ENCODE measurements around the gene UGT1A10. TPM values are rescaled to one million over a fixed set of nuclear protein-coding genes. Genes with fewer than 3 reads are reported as not detected.

Gene UGT1A10
- total and polyA plus RNA-seq, 5 donors: not detected

DNA sequence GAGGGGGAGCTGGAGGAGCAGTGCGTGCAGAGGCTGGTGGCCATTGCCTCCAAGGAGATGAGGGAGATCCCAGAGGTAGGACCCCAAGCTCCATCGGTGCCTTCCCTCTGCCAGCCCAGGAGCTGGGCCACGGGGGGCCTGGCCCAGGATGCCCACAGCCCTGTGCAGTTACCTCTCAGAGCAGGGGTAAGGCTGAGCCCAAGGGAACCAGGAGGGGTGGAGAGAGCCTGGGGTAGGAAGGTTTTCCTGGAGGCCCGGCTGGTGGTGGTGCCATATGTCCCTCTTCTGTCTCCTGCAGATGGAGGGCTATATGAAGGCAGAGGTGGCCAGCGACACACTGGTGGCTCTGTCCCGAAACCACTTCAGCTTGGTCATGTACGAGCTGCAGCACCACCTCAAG is 153.3 kb downstream of the UGT1A10 start:
- Histone ChIP-seq H3K9me3 (ENCODE audit: control insufficient read depth, low read length) (no peaks in the 10 kb centered on the region), H3K27ac (ENCODE audit: low read length) (no peak overlapping the region), H3K27me3 (ENCODE audit: control insufficient read depth, insufficient read depth) (no peaks in the 10 kb centered on the region), H3K4me1 (ENCODE audit: control insufficient read depth, insufficient read depth, low read length) (no peaks in the 10 kb centered on the region), H3K4me3 (ENCODE audit: low read length) (no peak overlapping the region)
- ATAC-seq (no peak), DNase-seq (no peak)
- 90% methylated on average over 7 of the region's 7 CpGs for WGBS
- intact Hi-C loops (cut with DNase I): no loop called here

GRCh38 chr2:233791151-233791882 is 155.1 kb downstream of the UGT1A10 start:
- no peak overlapping the region for H3K27ac ChIP-seq (ENCODE audit: low read length)
- intact Hi-C loops (cut with DNase I): no loop called here
- H3K27me3 ChIP-seq (ENCODE audit: control insufficient read depth, insufficient read depth): no peaks in the 10 kb centered on the region
- no peaks in the 10 kb centered on the region for H3K9me3 ChIP-seq (ENCODE audit: control insufficient read depth, low read length)
- DNase-seq: no peak
- no peaks in the 10 kb centered on the region for H3K4me1 ChIP-seq (ENCODE audit: control insufficient read depth, insufficient read depth, low read length)
- no peak overlapping the region for H3K4me3 ChIP-seq (ENCODE audit: low read length)
- WGBS: 79% methylated on average over 18 of the region's 18 CpGs
- ATAC-seq: no peak

DNA sequence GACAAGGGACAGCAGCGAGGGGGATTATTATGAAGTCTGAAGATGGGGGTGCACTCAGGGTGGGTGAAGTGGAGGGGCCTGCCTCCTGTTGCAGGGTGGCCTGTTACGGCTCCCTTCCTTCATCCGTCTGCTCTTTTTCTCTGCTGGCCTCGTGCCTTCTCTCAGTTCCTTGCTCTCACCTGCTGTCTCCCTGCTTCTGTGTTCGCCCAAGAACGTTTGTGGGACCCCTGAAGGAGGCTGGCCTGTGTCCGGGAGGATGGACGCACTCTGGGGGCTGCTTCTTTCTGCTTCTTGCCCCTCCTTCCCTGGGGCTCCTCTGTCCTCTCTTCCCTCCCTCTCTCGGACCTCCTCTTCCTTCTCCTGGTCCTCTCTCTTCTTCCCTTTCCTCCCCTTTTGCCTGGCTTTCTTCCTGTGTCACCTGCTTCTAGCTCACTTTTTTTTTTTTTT is 155.7 kb downstream of the UGT1A10 start:
- Histone ChIP-seq H3K9me3 (ENCODE audit: control insufficient read depth, low read length) (no peaks in the 10 kb centered on the region), H3K4me1 (ENCODE audit: control insufficient read depth, insufficient read depth, low read length) (no peaks in the 10 kb centered on the region), H3K27me3 (ENCODE audit: control insufficient read depth, insufficient read depth) (no peaks in the 10 kb centered on the region), H3K4me3 (ENCODE audit: low read length) (no peak overlapping the region), H3K27ac (ENCODE audit: low read length) (no peak overlapping the region)
- ATAC-seq (no peak), DNase-seq (no peak)
- intact Hi-C loops (cut with DNase I): no loop called here
- 69% methylated on average over 9 of the region's 9 CpGs for WGBS

DNA sequence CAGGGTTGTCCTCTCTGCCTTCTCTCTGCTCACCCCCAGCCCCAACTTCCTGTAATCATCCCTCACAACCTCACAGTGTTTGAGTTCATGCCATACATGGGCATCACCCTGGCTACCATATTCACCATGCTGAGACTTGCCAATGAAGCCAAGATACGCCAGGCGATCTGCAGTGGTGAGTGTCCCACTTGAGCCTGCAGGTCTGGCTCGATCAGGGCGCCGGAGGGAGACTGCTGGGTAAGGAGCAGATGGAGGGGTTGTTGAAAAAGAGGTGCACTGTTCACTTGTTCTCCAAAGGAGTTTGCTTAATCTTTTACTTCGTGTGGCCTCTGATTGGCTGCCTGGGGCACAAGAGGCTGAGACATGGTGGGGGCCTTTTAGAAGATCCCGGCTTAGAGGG is 156.5 kb downstream of the UGT1A10 start:
- intact Hi-C loops (cut with DNase I): no loop called here
- no peaks in the 10 kb centered on the region for H3K4me1 ChIP-seq (ENCODE audit: control insufficient read depth, insufficient read depth, low read length)
- no peaks in the 10 kb centered on the region for H3K27me3 ChIP-seq (ENCODE audit: control insufficient read depth, insufficient read depth)
- DNase-seq (no peak), ATAC-seq (no peak)
- no peak overlapping the region for H3K4me3 ChIP-seq (ENCODE audit: low read length)
- no peaks in the 10 kb centered on the region for H3K9me3 ChIP-seq (ENCODE audit: control insufficient read depth, low read length)
- 84% methylated on average over 7 of the region's 7 CpGs for WGBS
- H3K27ac ChIP-seq (ENCODE audit: low read length): no peak overlapping the region

DNA sequence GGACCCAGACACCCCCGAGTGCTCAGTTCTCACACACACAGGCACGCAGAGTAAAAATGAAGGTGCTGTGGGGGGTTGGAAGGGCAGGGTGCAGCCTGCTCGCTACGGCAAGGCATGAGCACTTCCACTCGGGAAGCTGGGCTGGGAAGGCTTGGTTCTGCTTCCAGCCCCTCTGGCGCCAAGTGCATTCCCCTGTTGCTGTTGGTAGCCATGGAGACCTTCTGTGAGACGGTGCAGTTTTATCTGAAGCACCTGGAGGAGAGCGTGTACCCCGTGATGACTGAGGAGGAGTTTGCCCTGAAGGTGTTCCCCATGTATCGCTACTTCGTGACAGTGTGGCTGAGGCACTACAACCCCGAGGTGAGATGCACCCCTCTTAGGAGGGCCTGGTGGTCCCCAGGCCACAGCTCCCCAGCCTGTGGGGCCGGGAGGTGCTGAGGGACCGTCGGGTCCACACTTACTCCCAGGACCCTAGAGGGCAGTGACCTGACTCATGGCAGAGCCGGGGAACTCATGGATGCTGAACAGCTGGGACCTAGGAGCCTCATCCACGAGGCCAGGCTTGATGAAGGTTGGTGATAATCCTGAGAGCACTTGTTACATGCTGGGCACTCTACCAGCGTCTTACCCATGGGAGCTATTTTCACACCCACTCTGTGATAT is 157.3 kb downstream of the UGT1A10 start:
- intact Hi-C loops (cut with DNase I): no loop called here
- ATAC-seq (no peak), DNase-seq (no peak)
- 73% methylated on average over 18 of the region's 18 CpGs for WGBS
- Histone ChIP-seq H3K27ac (ENCODE audit: low read length) (no peak overlapping the region), H3K9me3 (ENCODE audit: control insufficient read depth, low read length) (no peaks in the 10 kb centered on the region), H3K27me3 (ENCODE audit: control insufficient read depth, insufficient read depth) (no peaks in the 10 kb centered on the region), H3K4me3 (ENCODE audit: low read length) (no peak overlapping the region), H3K4me1 (ENCODE audit: control insufficient read depth, insufficient read depth, low read length) (no peaks in the 10 kb centered on the region)

DNA sequence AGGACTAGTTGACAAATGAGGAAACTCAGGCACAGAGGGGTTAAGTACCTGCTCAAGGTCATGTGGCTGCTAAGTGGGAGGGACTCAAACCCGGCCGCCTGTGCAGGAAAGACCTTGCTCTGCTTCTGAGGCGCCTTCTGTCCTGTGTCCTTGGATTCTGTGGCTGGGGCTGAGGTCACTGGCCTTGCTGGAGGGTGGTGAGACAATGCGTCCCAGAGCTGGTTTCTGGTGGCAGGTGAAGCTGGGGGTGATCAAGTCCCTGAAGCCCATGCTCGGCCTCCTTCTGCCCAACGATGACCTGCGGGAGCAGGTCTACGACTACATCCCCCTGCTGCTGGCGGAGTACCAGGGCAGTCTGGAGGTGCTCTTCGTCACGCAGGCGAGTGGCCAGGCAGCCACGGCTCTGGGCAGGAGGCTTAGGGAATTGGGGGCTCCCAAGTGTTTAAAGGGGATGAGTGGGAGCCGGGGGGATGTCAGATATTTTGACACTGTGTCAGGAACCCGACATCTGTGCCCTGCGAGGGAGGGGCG is 157.9 kb downstream of the UGT1A10 start:
- intact Hi-C loops (cut with DNase I): no loop called here
- DNase-seq (no peak), ATAC-seq (no peak)
- H3K9me3 ChIP-seq (ENCODE audit: control insufficient read depth, low read length): no peaks in the 10 kb centered on the region
- no peaks in the 10 kb centered on the region for H3K27me3 ChIP-seq (ENCODE audit: control insufficient read depth, insufficient read depth)
- H3K27ac ChIP-seq (ENCODE audit: low read length): no peak overlapping the region
- WGBS: 74% methylated on average over 17 of the region's 17 CpGs
- no peaks in the 10 kb centered on the region for H3K4me1 ChIP-seq (ENCODE audit: control insufficient read depth, insufficient read depth, low read length)
- H3K4me3 ChIP-seq (ENCODE audit: low read length): no peak overlapping the region

DNA sequence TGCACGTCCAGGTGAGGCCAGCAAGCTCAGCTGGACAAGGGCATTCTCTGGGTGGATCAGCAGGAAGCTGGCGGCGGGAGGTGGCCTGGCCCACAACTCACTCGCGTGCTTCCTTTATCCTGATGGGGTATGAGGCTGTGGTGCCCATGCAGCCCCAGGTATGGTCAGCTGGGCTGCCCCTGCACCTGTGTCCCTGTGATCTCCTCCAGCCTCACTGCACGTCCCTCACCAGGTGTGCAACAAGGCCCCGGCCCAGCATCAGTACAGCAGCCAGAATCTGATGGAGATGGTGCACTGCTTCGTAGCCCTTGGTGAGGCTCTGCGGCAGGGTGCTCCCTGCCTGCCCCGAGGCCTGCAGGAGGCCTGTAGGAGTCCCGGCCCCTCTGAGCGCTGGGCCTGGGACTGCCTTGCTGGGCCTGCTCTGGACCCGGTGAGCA is 159.5 kb downstream of the UGT1A10 start:
- no peak for ATAC-seq
- Histone ChIP-seq H3K9me3 (ENCODE audit: control insufficient read depth, low read length) (no peaks in the 10 kb centered on the region), H3K4me3 (ENCODE audit: low read length) (no peak overlapping the region), H3K27ac (ENCODE audit: low read length) (no peak overlapping the region), H3K27me3 (ENCODE audit: control insufficient read depth, insufficient read depth) (no peaks in the 10 kb centered on the region), H3K4me1 (ENCODE audit: control insufficient read depth, insufficient read depth, low read length) (no peaks in the 10 kb centered on the region)
- intact Hi-C loops (cut with DNase I): no loop called here
- 91% methylated on average over 13 of the region's 13 CpGs for WGBS
- no peak for DNase-seq

- no peak for DNase-seq
- intact Hi-C loops (cut with DNase I): no loop called here
These were observed 160.0 kb downstream of the UGT1A10 start for GRCh38 chr2:233796254-233796653.

DNA sequence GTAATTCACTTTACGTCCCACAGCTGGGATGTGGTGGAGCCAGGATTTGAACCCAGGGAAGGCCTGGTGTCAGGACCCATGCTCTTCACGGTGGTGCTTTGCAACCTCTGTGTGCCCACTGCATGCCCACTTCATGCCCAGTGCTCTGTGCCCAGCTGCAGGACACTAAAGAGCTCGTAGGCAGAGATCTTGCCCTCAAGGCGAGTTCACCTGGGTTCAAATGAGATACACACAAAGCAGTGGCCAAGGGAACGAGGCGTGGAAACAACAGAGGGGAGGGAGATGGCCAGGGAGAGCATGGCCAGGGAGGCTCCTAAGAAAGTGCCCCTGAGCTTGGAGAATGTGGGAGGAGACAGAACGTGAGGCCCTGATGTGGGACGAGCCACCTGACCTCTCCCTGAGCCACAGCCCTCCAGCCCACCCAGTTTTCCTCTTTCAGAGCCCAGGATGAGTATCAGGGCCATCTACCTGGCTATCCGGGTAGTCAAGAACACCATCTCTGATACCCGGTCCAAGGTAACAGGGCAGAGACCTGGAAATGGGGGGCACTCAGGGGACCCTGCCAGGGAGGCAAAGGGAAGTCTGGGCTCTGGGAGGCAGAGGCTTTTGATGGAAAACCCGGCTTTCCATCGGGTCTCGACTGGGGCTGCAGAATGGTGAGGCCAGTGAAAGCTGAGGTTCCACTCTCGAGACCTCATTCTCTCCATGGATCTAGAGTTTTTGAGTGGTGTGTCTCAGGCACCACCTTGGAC is 162.3 kb downstream of the UGT1A10 start:
- no peak overlapping the region for H3K4me3 ChIP-seq (ENCODE audit: low read length)
- no peaks in the 10 kb centered on the region for H3K4me1 ChIP-seq (ENCODE audit: control insufficient read depth, insufficient read depth, low read length)
- H3K9me3 ChIP-seq (ENCODE audit: control insufficient read depth, low read length): no peaks in the 10 kb centered on the region
- DNase-seq (no peak), ATAC-seq (no peak)
- intact Hi-C loops (cut with DNase I): no loop called here
- H3K27me3 ChIP-seq (ENCODE audit: control insufficient read depth, insufficient read depth): no peaks in the 10 kb centered on the region
- 76% methylated on average over 14 of the region's 14 CpGs for WGBS
- no peak overlapping the region for H3K27ac ChIP-seq (ENCODE audit: low read length)

More at GRCh38 chr2:233796254-233796653, 160.0 kb downstream of the UGT1A10 start:
- ATAC-seq: no peak
- Histone ChIP-seq H3K4me1 (ENCODE audit: control insufficient read depth, insufficient read depth, low read length) (no peaks in the 10 kb centered on the region), H3K9me3 (ENCODE audit: control insufficient read depth, low read length) (no peaks in the 10 kb centered on the region), H3K27ac (ENCODE audit: low read length) (no peak overlapping the region), H3K4me3 (ENCODE audit: low read length) (no peak overlapping the region), H3K27me3 (ENCODE audit: control insufficient read depth, insufficient read depth) (no peaks in the 10 kb centered on the region)
- 85% methylated on average over 9 of the region's 9 CpGs for WGBS

DNA sequence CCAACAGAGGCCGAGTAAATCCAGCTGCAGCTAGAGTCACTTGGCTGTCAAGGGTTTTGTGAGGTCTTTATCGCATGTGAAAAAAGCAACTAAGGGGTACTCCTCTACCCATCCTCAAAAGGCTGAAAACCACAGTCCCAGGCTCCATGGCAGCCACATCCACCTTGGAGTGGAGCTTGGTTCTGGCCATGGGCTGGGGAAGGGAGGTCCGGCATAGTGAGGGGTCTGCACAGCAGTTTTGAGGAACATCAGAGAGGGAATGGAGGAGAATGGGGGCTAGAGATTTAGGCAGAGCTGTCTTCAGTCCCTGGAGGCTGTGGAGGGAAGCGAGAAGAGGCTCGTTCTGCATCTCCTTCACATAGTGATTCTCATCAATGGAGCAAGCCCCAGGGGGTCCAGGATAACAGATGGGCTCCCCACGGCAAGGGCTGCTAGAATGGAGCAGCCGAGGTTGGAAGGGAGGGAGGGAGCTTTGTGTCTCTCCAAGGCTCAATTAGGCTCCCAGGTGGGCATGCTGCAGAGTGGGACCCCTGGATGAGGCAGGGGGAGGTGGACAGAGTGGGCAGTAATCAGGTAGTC is 162.9 kb downstream of the UGT1A10 start:
- peak in 1 of 3 donors; percentile 21 for DNase-seq

More for the DNA sequence above, 162.9 kb downstream of the UGT1A10 start:
- Histone ChIP-seq H3K27ac (ENCODE audit: low read length) (no peak overlapping the region), H3K4me1 (ENCODE audit: control insufficient read depth, insufficient read depth, low read length) (no peaks in the 10 kb centered on the region), H3K27me3 (ENCODE audit: control insufficient read depth, insufficient read depth) (no peaks in the 10 kb centered on the region), H3K4me3 (ENCODE audit: low read length) (no peak overlapping the region), H3K9me3 (ENCODE audit: control insufficient read depth, low read length) (no peaks in the 10 kb centered on the region)
- ATAC-seq: no peak
- intact Hi-C loops (cut with DNase I): no loop called here
- WGBS: 59% methylated on average over 7 of the region's 7 CpGs
